RWPE2 (cell line): ENCODE data around the gene ACAD11.

Experiments used
- ATAC-seq: fragments of 200-7000 bp; cut with Tn5 transposase; 3 replicates; pipeline ENCODE4 v1.9.1; 2021; ENCODE audit warnings: low read depth
- DNase-seq: peaks from one replicate; pipeline ENCODE4 v3.0.0-alpha.2; 2020; ENCODE audit warnings: low spot score
- H3K27ac ChIP-seq: fragments of 450-650 bp; 2 replicates; pipeline ENCODE4 v1.5.1; 2017; ENCODE audit warnings: mild to moderate bottlenecking; ENCODE audit not compliant: poor library complexity, severe bottlenecking
- H3K27me3 ChIP-seq: fragments of 250-450 bp; sonication (Bioruptor Pico); 2 replicates; pipeline ENCODE4 v1.5.1; 2021; ENCODE audit warnings: mild to moderate bottlenecking, moderate library complexity; ENCODE audit not compliant: insufficient read depth, poor library complexity, severe bottlenecking
- H3K36me3 ChIP-seq: fragments of 250-450 bp; sonication (Bioruptor Pico); 2 replicates; pipeline ENCODE4 v1.5.1; 2020; ENCODE audit warnings: low read depth, mild to moderate bottlenecking, moderate library complexity
- H3K4me1 ChIP-seq: fragments of 250-450 bp; sonication (Bioruptor Pico); 2 replicates; pipeline ENCODE4 v1.5.1; 2021; ENCODE audit warnings: mild to moderate bottlenecking, moderate library complexity; ENCODE audit not compliant: insufficient read depth, poor library complexity, severe bottlenecking
- H3K4me3 ChIP-seq: fragments of 250-450 bp; sonication (Bioruptor Pico); 2 replicates; pipeline ENCODE4 v1.5.1; 2021; ENCODE audit warnings: mild to moderate bottlenecking, moderate library complexity; ENCODE audit not compliant: severe bottlenecking
- H3K9me3 ChIP-seq: fragments of 250-450 bp; sonication (Bioruptor Pico); 2 replicates; pipeline ENCODE4 v1.5.1; 2021; ENCODE audit warnings: mild to moderate bottlenecking, moderate library complexity; ENCODE audit not compliant: severe bottlenecking
- CTCF ChIP-seq: fragments of 450-650 bp; IDR thresholded peaks from one replicate; pipeline ENCODE4 v1.5.1; 2017; ENCODE audit warnings: mild to moderate bottlenecking, moderate library complexity; ENCODE audit not compliant: poor library complexity, severe bottlenecking

Gene ACAD11

GRCh38 chr3:132592216-132592615 is 67.4 kb downstream of the ACAD11 start:
- ATAC-seq (no peak), DNase-seq (no peak)
- no peaks in the 10 kb centered on the region; the same call in 1 of the 2 replicates for H3K36me3 ChIP-seq
- H3K27me3 ChIP-seq, result no peaks in the 10 kb centered on the region
- no peak overlapping the region for H3K27ac ChIP-seq
- no peak overlapping the region for H3K4me3 ChIP-seq
- no peaks in the 10 kb centered on the region for H3K9me3 ChIP-seq
- H3K4me1 ChIP-seq, result peaks cover 23% of the 10 kb centered on the region
- TF ChIP-seq CTCF, result no peak

GRCh38 chr3:132587401-132587800 is 72.2 kb downstream of the ACAD11 start:
- H3K9me3 ChIP-seq, result no peaks in the 10 kb centered on the region
- DNase-seq (no peak), ATAC-seq (no peak)
- no peak overlapping the region for H3K27ac ChIP-seq
- no peak for TF ChIP-seq CTCF
- H3K4me3 ChIP-seq, result no peak overlapping the region
- no peaks in the 10 kb centered on the region for H3K27me3 ChIP-seq
- H3K36me3 ChIP-seq, result no peaks in the 10 kb centered on the region
- H3K4me1 ChIP-seq, result no peaks in the 10 kb centered on the region

- DNase-seq, result no peak
- no peaks in the 10 kb centered on the region for H3K27me3 ChIP-seq
- no peak for TF ChIP-seq CTCF
- H3K27ac ChIP-seq, result no peak overlapping the region
- H3K4me1 ChIP-seq, result peaks cover 12% of the 10 kb centered on the region
- no peaks in the 10 kb centered on the region for H3K9me3 ChIP-seq
- H3K36me3 ChIP-seq, result peaks cover 29% of the 10 kb centered on the region
- H3K4me3 ChIP-seq, result no peak overlapping the region
- no peak for ATAC-seq
These were observed 85.8 kb downstream of the ACAD11 start for GRCh38 chr3:132573797-132574211.

- H3K4me1 ChIP-seq, result no peaks in the 10 kb centered on the region
- DNase-seq, result no peak
- peaks cover 6% of the 10 kb centered on the region for H3K36me3 ChIP-seq
- no peak overlapping the region for H3K27ac ChIP-seq
- H3K27me3 ChIP-seq, result no peaks in the 10 kb centered on the region
- no peak overlapping the region for H3K4me3 ChIP-seq
- H3K9me3 ChIP-seq, result no peaks in the 10 kb centered on the region
- ATAC-seq, result no peak
- TF ChIP-seq CTCF, result no peak
These were observed 89.6 kb downstream of the ACAD11 start for GRCh38 chr3:132570016-132570415.

- no peak overlapping the region for H3K27ac ChIP-seq
- DNase-seq, result no peak
- no peak overlapping the region for H3K4me3 ChIP-seq
- H3K27me3 ChIP-seq, result no peaks in the 10 kb centered on the region
- ATAC-seq, result no peak
- H3K4me1 ChIP-seq, result no peaks in the 10 kb centered on the region
- H3K9me3 ChIP-seq, result no peaks in the 10 kb centered on the region
- no peak for TF ChIP-seq CTCF
- H3K36me3 ChIP-seq, result peaks cover 5% of the 10 kb centered on the region; the same call in 1 of the 2 replicates
These were observed 90.0 kb downstream of the ACAD11 start for GRCh38 chr3:132569580-132569979.
